ENCODE data around the gene NAT16.
"Not testable (repeated sequence)": the region's sequence is repeated elsewhere in the genome, so short reads cannot be mapped to it uniquely, and the experiment has no call there.

Gene NAT16

DNA sequence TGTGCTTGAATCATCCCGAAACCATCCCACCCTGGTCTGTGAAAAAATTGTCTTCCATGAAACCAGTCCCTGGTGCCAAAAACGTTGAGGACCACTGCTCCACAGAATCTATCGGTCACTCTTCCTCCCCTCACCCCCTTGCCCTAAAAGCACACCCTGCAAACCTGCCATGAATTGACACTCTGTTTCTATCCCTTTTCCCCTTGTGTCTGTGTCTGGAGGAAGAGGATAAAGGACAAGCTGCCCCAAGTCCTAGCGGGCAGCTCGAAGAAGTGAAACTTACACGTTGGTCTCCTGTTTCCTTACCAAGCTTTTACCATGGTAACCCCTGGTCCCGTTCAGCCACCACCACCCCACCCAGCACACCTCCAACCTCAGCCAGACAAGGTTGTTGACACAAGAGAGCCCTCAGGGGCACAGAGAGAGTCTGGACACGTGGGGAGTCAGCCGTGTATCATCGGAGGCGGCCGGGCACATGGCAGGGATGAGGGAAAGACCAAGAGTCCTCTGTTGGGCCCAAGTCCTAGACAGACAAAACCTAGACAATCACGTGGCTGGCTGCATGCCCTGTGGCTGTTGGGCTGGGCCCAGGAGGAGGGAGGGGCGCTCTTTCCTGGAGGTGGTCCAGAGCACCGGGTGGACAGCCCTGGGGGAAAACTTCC lies 54.0 kb downstream of the NAT16 start:
- DNase-seq (ENCODE audit: low read depth): no peak

DNA sequence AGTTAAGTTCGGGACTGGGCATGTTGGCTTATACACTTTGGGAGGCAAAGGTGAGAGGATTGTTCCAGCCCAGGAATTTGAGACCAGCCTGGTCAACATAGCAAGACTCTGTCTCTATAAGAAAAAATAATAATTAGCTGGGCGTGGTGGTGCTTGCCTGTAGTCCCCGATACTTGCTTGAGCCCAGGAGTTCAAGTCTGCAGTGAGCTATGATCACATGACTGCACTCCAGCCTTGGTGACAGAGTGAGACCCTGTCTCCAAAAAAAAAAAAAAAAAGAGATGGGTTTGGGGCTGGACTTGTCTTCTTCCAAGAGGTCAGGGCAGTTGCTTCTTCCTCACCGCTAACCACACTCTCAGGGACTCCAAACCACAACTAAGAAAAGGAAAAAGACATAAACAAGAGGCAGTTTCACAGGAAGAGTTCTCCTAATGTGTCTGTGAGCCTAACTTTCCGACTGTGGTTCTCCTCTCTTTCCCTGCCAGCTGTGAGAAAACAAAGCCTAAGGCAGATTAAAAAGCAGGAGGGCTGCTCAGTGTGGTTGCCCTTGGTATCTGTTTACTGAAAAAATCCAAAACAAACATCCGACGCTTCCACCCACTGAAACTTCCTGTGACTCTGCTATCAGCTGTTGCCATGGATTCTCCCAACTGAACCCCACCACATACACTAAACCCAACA lies 55.6 kb downstream of the NAT16 start:
- no peak for DNase-seq (ENCODE audit: low read depth)

DNA sequence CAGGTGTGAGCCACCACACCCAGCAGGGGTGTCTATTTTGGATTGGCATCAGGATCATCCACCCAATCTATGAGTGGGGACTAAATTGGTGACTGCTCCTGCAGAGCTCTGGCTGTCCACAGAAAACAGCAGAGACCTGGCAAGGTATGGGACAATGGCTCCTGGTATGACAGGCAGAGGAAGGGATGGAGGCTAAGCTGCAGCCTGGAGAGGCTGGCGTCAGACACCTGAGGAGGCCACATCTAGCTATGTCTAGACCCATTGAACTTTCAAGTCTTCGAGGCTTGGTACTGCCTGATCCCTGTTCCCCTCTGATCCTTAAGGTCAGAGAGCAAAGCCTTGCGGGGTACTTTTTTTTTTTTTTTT lies 56.4 kb downstream of the NAT16 start:
- DNase-seq (ENCODE audit: low read depth): no peak

DNA sequence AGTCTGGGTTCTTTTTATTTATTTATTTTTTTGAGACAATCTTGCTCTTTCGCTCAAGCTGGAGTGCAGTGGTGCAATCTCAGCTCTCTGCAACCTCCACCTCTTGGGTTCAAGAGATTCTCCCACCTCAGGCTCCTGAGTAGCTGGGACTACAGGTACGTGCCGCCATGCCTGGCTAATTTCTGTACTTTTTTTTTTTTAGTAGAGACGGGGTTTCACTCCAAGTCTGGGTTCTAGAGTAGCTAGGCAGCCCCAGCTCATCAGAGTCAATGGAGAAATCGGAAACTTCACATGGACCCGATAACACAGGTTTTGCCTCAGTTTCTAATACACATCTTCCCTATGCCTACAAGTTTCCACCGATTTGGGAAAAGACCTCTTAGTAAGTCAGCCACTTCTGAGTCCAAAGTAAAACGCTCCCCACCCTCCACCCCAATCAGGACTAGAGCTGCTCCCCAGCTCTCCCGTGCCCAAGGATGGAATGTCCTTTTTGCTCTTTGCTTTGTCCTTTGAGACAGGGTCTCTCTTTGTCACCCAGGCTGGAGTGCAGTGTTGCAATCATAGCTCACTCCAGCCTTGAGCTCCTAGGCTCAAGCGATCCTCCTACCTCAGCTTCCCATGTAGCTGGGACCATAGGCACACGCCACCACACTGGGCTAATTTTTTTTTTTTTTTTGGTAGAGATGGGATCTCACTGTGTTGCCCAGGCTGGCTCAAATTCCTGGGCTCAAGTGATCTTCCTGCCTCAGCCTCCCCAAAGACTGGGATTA lies 57.0 kb downstream of the NAT16 start:
- no peak for DNase-seq (ENCODE audit: low read depth)

DNA sequence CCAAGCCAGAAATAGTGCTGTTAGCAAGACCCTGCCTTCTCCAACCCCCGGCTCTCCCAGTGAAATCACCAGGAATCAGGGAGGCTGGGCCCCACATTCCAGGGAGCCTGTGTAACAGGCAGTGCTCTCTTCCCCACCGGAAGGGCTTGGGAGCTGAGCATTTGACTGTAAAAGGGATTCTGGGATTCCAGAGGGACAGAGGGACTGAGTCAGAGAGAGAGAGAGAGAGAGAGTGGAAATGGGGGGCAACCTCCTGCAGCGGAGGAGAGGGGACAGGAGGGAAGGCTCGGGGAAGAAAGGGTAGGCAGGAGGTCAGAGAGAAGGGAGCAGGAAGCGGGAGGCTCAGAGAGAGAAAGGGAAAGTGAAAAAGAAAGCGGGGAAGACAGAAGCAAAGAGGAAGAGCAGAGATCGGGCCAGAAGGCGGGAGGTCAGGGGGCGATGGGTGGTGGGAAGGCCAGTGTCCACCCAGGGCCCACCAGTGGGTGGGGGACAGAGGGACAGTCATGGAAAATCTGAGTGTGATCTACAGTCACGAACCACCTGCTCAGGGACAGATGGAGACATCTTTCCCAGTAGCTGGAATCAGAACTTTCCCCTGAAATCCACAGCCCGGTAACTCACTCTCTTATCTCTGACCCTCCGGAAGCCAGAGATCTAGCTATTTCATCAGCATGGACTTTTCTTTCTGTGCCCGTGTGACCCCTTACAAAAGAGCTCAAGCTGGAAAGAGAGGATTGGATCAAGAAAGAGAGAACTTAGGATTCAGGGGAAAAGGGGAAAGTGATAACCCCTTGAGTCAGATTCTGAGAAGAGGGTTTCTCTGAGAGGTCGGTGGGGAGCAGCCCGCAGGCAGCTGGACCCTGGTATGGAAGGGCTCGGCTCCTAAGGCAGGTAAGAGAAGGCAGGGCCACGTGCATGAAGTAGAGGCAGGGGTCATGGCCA lies 57.8 kb downstream of the NAT16 start:
- no peak for DNase-seq (ENCODE audit: low read depth)

DNA sequence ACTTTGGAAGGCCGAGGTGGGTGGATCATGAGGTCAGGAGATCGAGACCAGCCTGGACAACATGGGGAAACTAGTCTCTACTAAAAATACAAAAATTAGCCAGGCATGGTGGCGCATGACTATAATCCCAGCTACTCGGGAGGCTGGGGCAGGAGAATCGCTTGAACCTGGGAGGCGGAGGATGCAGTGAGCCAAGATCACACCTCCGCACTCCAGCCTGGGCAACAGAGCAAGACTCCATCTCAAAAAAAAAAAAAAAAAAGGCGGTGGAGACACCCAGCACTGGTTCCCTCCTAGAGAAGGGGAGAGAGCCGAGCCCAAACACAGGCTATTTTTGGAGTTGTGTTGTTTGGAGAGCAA lies 58.5 kb downstream of the NAT16 start:
- not testable (repeated sequence) for DNase-seq (ENCODE audit: low read depth)
